HEK293T (cell line): ENCODE data around the gene SERPINB12.

Experiments
- CTCF ChIA-PET: fragments of 350-600 bp; formaldehyde crosslinking; extraction: SDS; loops from one replicate; lab custom pipeline; 2021; ENCODE audit warnings: antibody characterized with exemption, inconsistent platforms; lab: Yijun Ruan, JAX
- POLR2A ChIA-PET: fragments of 350-600 bp; formaldehyde crosslinking; extraction: SDS; loops from one replicate; lab custom pipeline; 2020; ENCODE audit warnings: antibody characterized with exemption, inconsistent platforms; lab: Yijun Ruan, JAX
- DNase-seq: peaks from one replicate; pipeline ENCODE4 v3.0.0; 2012; ENCODE audit warnings: mixed read lengths; ENCODE audit errors: extremely low spot score
- ARNT ChIP-seq: fragments of 450-650 bp; IDR thresholded peaks from 2 replicates; pipeline ENCODE4 v1.6.1; 2017; ENCODE audit warnings: mild to moderate bottlenecking
- BHLHE40 ChIP-seq: fragments of 450-650 bp; IDR thresholded peaks from 2 replicates; pipeline ENCODE4 v1.6.1; 2016; ENCODE audit warnings: mild to moderate bottlenecking, moderate library complexity, borderline replicate concordance
- CTBP1 ChIP-seq: fragments of 450-650 bp; IDR thresholded peaks from 2 replicates; pipeline ENCODE4 v1.6.1; 2016; ENCODE audit warnings: borderline replicate concordance
- ELF4 ChIP-seq: fragments of 450-650 bp; IDR thresholded peaks from 2 replicates; pipeline ENCODE4 v1.6.1; 2017; ENCODE audit warnings: antibody characterized with exemption
- FOXA1 ChIP-seq: fragments of 450-650 bp; IDR thresholded peaks from 2 replicates; pipeline ENCODE4 v1.6.1; 2016; ENCODE audit warnings: mild to moderate bottlenecking
- FOXK2 ChIP-seq: fragments of 450-650 bp; IDR thresholded peaks from 2 replicates; pipeline ENCODE4 v1.6.1; 2016; ENCODE audit warnings: mild to moderate bottlenecking
- FOXM1 ChIP-seq: fragments of 450-650 bp; IDR thresholded peaks from 2 replicates; pipeline ENCODE4 v1.6.1; 2017; ENCODE audit warnings: mild to moderate bottlenecking, borderline replicate concordance
- HDGF ChIP-seq: fragments of 450-650 bp; IDR thresholded peaks from 2 replicates; pipeline ENCODE4 v1.6.1; 2017; ENCODE audit warnings: antibody characterized with exemption, borderline replicate concordance
- L3MBTL2 ChIP-seq: fragments of 450-650 bp; conservative IDR thresholded peaks from 2 replicates; pipeline ENCODE4 v1.6.1; 2016; ENCODE audit warnings: mild to moderate bottlenecking
- LEF1 ChIP-seq: fragments of 450-650 bp; IDR thresholded peaks from 2 replicates; pipeline ENCODE4 v1.6.1; 2017; ENCODE audit warnings: mild to moderate bottlenecking, borderline replicate concordance
- NFRKB ChIP-seq: fragments of 450-650 bp; IDR thresholded peaks from 2 replicates; pipeline ENCODE4 v1.6.1; 2016; ENCODE audit warnings: mild to moderate bottlenecking, moderate library complexity
- SP1 ChIP-seq: fragments of 450-650 bp; IDR thresholded peaks from 2 replicates; pipeline ENCODE4 v1.6.1; 2017
- SUZ12 ChIP-seq: fragments of 450-650 bp; IDR thresholded peaks from 2 replicates; pipeline ENCODE4 v1.6.1; 2016; ENCODE audit warnings: mild to moderate bottlenecking
- TARDBP ChIP-seq: fragments of 450-650 bp; IDR thresholded peaks from 2 replicates; pipeline ENCODE4 v1.6.1; 2016
- ZNF384 ChIP-seq: fragments of 450-650 bp; IDR thresholded peaks from 2 replicates; pipeline ENCODE4 v1.6.1; 2016
- TF ChIP-seq, protein P1 (sequence below): fragments of 450-650 bp; IDR thresholded peaks from 2 replicates; pipeline ENCODE4 v1.6.1; 2016

The SERPINB12 gene

GRCh38 chr18:63520053-63520685 lies 22.0 kb upstream of the SERPINB12 start:
- CTCF ChIA-PET: interaction anchor here (7.8 kb wide), 1 partner anchor 59 kb away, joined by 82 read pairs; no protein-coding TSS in a partner anchor
- POLR2A ChIA-PET: no interaction called here
- no peak for DNase-seq
- TF ChIP-seq ELF4 (no peak), SUZ12 (no peak), FOXA1 (no peak), BHLHE40 (no peak), NFRKB (no peak), FOXK2 (no peak), ZNF384 (no peak), FOXM1 (no peak), LEF1 (no peak), TARDBP (no peak), L3MBTL2 (no peak), SP1 (no peak), HDGF (no peak), ARNT (no peak), CTBP1 (no peak)
- TF ChIP-seq, protein P1, sequence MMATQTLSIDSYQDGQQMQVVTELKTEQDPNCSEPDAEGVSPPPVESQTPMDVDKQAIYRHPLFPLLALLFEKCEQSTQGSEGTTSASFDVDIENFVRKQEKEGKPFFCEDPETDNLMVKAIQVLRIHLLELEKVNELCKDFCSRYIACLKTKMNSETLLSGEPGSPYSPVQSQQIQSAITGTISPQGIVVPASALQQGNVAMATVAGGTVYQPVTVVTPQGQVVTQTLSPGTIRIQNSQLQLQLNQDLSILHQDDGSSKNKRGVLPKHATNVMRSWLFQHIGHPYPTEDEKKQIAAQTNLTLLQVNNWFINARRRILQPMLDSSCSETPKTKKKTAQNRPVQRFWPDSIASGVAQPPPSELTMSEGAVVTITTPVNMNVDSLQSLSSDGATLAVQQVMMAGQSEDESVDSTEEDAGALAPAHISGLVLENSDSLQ: no peak

GRCh38 chr18:63523660-63524059 lies 18.5 kb upstream of the SERPINB12 start:
- no peak for DNase-seq
- POLR2A ChIA-PET: no interaction called here
- CTCF ChIA-PET: no interaction called here

GRCh38 chr18:63527251-63527650 lies 14.9 kb upstream of the SERPINB12 start:
- no peak for DNase-seq
- POLR2A ChIA-PET: no interaction called here
- CTCF ChIA-PET: interaction anchor here (0.5 kb wide), 1 partner anchor 215 kb away, joined by 4 read pairs; no protein-coding TSS in a partner anchor
- TF ChIP-seq FOXM1 (no peak), ZNF384 (no peak), SP1 (no peak), SUZ12 (no peak), NFRKB (no peak), LEF1 (no peak), ARNT (no peak), FOXK2 (no peak), TARDBP (no peak), FOXA1 (no peak), HDGF (no peak), CTBP1 (no peak), L3MBTL2 (no peak), BHLHE40 (no peak), ELF4 (no peak)
- TF ChIP-seq, protein P1: no peak

More at GRCh38 chr18:63523660-63524059, 18.5 kb upstream of the SERPINB12 start:
- TF ChIP-seq FOXK2 (no peak), L3MBTL2 (no peak), SP1 (no peak), HDGF (no peak), TARDBP (no peak), BHLHE40 (no peak), FOXA1 (no peak), LEF1 (no peak), ARNT (no peak), ELF4 (no peak), NFRKB (no peak), CTBP1 (no peak), ZNF384 (no peak), SUZ12 (no peak), FOXM1 (no peak)
- TF ChIP-seq, protein P1: no peak

GRCh38 chr18:63528863-63529492 lies 13.2 kb upstream of the SERPINB12 start:
- no peak for DNase-seq
- TF ChIP-seq LEF1: no peak
- TF ChIP-seq L3MBTL2: no peak
- TF ChIP-seq CTBP1: no peak
- no peak for TF ChIP-seq ARNT
- TF ChIP-seq HDGF: no peak
- TF ChIP-seq, protein P1: no peak
- no peak for TF ChIP-seq ZNF384
- no peak for TF ChIP-seq FOXM1
- no peak for TF ChIP-seq NFRKB
- CTCF ChIA-PET: no interaction called here
- POLR2A ChIA-PET: no interaction called here

DNA sequence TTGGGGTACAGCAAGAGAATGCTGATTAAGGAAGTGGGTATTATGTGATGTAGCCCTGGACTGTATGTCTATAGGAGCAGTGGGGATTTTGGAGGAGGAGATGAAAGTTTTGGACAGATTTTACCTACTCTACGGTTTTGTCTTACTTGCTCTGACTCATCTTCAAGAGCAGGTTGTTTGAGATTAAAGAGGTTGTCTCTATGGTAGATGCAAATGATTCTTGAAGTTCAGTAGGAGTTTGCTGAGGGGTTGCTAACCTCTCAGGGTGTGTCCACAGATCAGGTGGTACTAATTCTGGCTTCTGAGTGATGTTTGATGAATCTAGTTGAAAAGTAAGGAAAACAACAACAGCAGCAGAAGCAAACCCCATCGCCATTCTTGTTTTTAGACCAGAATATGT lies 9.7 kb upstream of the SERPINB12 start:
- CTCF ChIA-PET: no interaction called here
- POLR2A ChIA-PET: no interaction called here

More for the DNA sequence above, 9.7 kb upstream of the SERPINB12 start:
- TF ChIP-seq TARDBP (no peak), FOXA1 (no peak)
- TF ChIP-seq, protein P1: no peak
- DNase-seq: no peak
